A549 (cell line): ENCODE data around the gene MRPL44. TPM values are rescaled to one million over a fixed set of nuclear protein-coding genes. Genes with fewer than 3 reads are reported as not detected.

Experiments
- ATAC-seq, 2 experiments: fragments of 200-7000 bp in 1 of 2; fragments of >200 bp in 1 of 2; cut with Nextera tagmentation in 1 of 2; cut with Tn5 transposase in 1 of 2; 3 replicates each; pipeline versions ENCODE4 v1.8.0 to v1.9.1; 2018 to 2020; ENCODE audit warnings: mild to moderate bottlenecking in 1 of 2, moderate library complexity in 1 of 2
- CTCF ChIA-PET: fragments of 300-600 bp; sonication (Branson Sonifier 250); formaldehyde crosslinking; extraction: SDS; loops from one replicate; lab custom pipeline; 2021; ENCODE audit warnings: antibody characterized with exemption, inconsistent platforms; lab: Yijun Ruan, JAX
- POLR2A ChIA-PET: fragments of 350-600 bp; formaldehyde crosslinking; extraction: SDS; loops from one replicate; lab custom pipeline; 2021; ENCODE audit warnings: antibody characterized with exemption, inconsistent platforms; lab: Yijun Ruan, JAX
- DNase-seq, 2 experiments: peaks; one replicate each; pipeline versions ENCODE4 v3.0.0 to v3.0.0-alpha.2; 2011 to 2016; ENCODE audit warnings: low read depth in 1 of 2, low spot score in 1 of 2
- FAIRE-seq: peaks from 2 replicates; lab custom pipeline; 2011; peaks lifted over from hg19 to GRCh38; lab: Jason Lieb, UNC
- H3K27ac ChIP-seq, 2 experiments: fragments of >200 bp; sonication (Bioruptor Twin); formaldehyde crosslinking; 3 replicates each; pipeline ENCODE4 v1.5.1; 2016 to 2017
- H3K4me1 ChIP-seq: fragments of >200 bp; sonication (Bioruptor Twin); formaldehyde crosslinking; 3 replicates; pipeline ENCODE4 v1.6.1; 2016
- H3K4me2 ChIP-seq: fragments of >200 bp; sonication (Bioruptor Twin); formaldehyde crosslinking; 3 replicates; pipeline ENCODE4 v1.6.1; 2016
- H3K4me3 ChIP-seq: fragments of >200 bp; sonication (Bioruptor Twin); formaldehyde crosslinking; 3 replicates; pipeline ENCODE4 v1.5.1; 2016
- H3K9me3 ChIP-seq: fragments of >200 bp; sonication (Bioruptor Twin); formaldehyde crosslinking; 3 replicates; pipeline ENCODE4 v1.6.1; 2016
- ATOH8 ChIP-seq: fragments of 250-450 bp; sonication (Bioruptor Pico); IDR thresholded peaks from 2 replicates; pipeline ENCODE4 v1.5.0; 2020; ENCODE audit warnings: low read depth, mild to moderate bottlenecking, moderate library complexity
- BCL3 ChIP-seq: fragments of >200 bp; sonication (Bioruptor Twin); formaldehyde crosslinking; IDR thresholded peaks from 3 replicates; pipeline ENCODE4 v1.6.1; 2016
- CHD2 ChIP-seq: fragments of 150-350 bp; IDR thresholded peaks from 2 replicates; pipeline ENCODE4 v1.6.1; 2014; ENCODE audit warnings: low read length; ENCODE audit not compliant: partially characterized antibody
- ESRRA ChIP-seq: fragments of 150-350 bp; IDR thresholded peaks from 2 replicates; pipeline ENCODE4 v1.6.1; 2014; ENCODE audit warnings: mild to moderate bottlenecking, low read length, borderline replicate concordance
- FOSB ChIP-seq: fragments of 250-450 bp; sonication (Bioruptor Pico); IDR thresholded peaks from 2 replicates; pipeline ENCODE4 v1.5.0; 2020; ENCODE audit warnings: mild to moderate bottlenecking, moderate library complexity
- FOSL2 ChIP-seq, 2 experiments: fragments of 450-650 bp in 1 of 2; fragments of >200 bp in 1 of 2; sonication (Bioruptor Twin) in 1 of 2; formaldehyde crosslinking; IDR thresholded peaks; 2 replicates each; pipeline versions ENCODE4 v1.5.0 to v1.6.1; 2016 to 2020; ENCODE audit warnings: mild to moderate bottlenecking in 1 of 2, moderate library complexity in 1 of 2
- HDAC2 ChIP-seq: fragments of 200-600 bp; sonication (generic); IDR thresholded peaks from 2 replicates; pipeline ENCODE4 v1.6.1; 2016
- HES2 ChIP-seq: fragments of >200 bp; sonication (Bioruptor Twin); formaldehyde crosslinking; IDR thresholded peaks from 2 replicates; pipeline ENCODE4 v1.6.1; 2016
- HEYL ChIP-seq: fragments of 250-450 bp; sonication (Bioruptor Pico); IDR thresholded peaks from 2 replicates; pipeline ENCODE4 v1.8.0; 2021; ENCODE audit warnings: mild to moderate bottlenecking, moderate library complexity
- HMGXB4 ChIP-seq: fragments of 250-450 bp; sonication (Bioruptor Pico); IDR thresholded peaks from 2 replicates; pipeline ENCODE4 v1.5.0; 2021; ENCODE audit warnings: mild to moderate bottlenecking, moderate library complexity, borderline replicate concordance
- HOXA7 ChIP-seq: fragments of 250-450 bp; sonication (Bioruptor Pico); IDR thresholded peaks from 2 replicates; pipeline ENCODE4 v1.5.0; 2020; ENCODE audit warnings: mild to moderate bottlenecking, moderate library complexity
- KDM1A ChIP-seq: fragments of 200-600 bp; sonication (generic); IDR thresholded peaks from 2 replicates; pipeline ENCODE4 v1.6.1; 2016; ENCODE audit warnings: low read depth, mild to moderate bottlenecking
- KDM5A ChIP-seq: fragments of 200-600 bp; sonication (generic); IDR thresholded peaks from 2 replicates; pipeline ENCODE4 v1.6.1; 2016; ENCODE audit warnings: antibody characterized with exemption, mild to moderate bottlenecking
- MAFK ChIP-seq: fragments of 450-650 bp; IDR thresholded peaks from 2 replicates; pipeline ENCODE4 v1.6.1; 2014; ENCODE audit not compliant: partially characterized antibody
- MYC ChIP-seq: IDR thresholded peaks from 2 replicates; pipeline ENCODE4 v1.6.1; 2012; ENCODE audit warnings: mild to moderate bottlenecking, inconsistent platforms, low read length, improper control_type of control experiment, borderline replicate concordance
- NFE2L2 ChIP-seq: fragments of 150-350 bp; conservative IDR thresholded peaks from 2 replicates; pipeline ENCODE4 v1.6.1; 2014; ENCODE audit warnings: low read length
- NR3C1 ChIP-seq: fragments of >200 bp; sonication (Bioruptor Twin); formaldehyde crosslinking; IDR thresholded peaks from 3 replicates; pipeline ENCODE4 v1.6.1; 2017
- PBX3 ChIP-seq: IDR thresholded peaks from 2 replicates; pipeline ENCODE4 v1.6.1; 2012
- PHF8 ChIP-seq: fragments of 200-600 bp; sonication (generic); IDR thresholded peaks from 2 replicates; pipeline ENCODE4 v1.6.1; 2016; ENCODE audit warnings: low read depth, mild to moderate bottlenecking, antibody characterized with exemption, moderate library complexity, borderline replicate concordance
- RARB ChIP-seq: fragments of 250-450 bp; sonication (Bioruptor Pico); IDR thresholded peaks from 2 replicates; pipeline ENCODE4 v1.8.0; 2021; ENCODE audit warnings: mild to moderate bottlenecking, moderate library complexity
- RCOR1 ChIP-seq: fragments of 150-350 bp; IDR thresholded peaks from 2 replicates; pipeline ENCODE4 v1.6.1; 2014; ENCODE audit warnings: antibody characterized with exemption, low read length, low read depth
- REST ChIP-seq: fragments of 200-600 bp; sonication (generic); IDR thresholded peaks from 2 replicates; pipeline ENCODE4 v1.6.1; 2016; ENCODE audit warnings: antibody characterized with exemption, mild to moderate bottlenecking, moderate library complexity
- RNF2 ChIP-seq: fragments of 200-600 bp; sonication (generic); IDR thresholded peaks from 2 replicates; pipeline ENCODE4 v1.6.1; 2016; ENCODE audit warnings: low read depth, mild to moderate bottlenecking, antibody characterized with exemption, moderate library complexity, borderline replicate concordance
- SREBF2 ChIP-seq: fragments of 450-650 bp; IDR thresholded peaks from 2 replicates; pipeline ENCODE4 v1.6.1; 2014; ENCODE audit warnings: mild to moderate bottlenecking, moderate library complexity
- ZNF302 ChIP-seq: fragments of 250-450 bp; sonication (Bioruptor Pico); IDR thresholded peaks from 2 replicates; pipeline ENCODE4 v1.9.0; 2021; ENCODE audit warnings: inconsistent platforms, mild to moderate bottlenecking, moderate library complexity
- ZSCAN20 ChIP-seq: fragments of 250-450 bp; sonication (Bioruptor Pico); IDR thresholded peaks from 2 replicates; pipeline ENCODE4 v1.8.0; 2022; ENCODE audit warnings: mild to moderate bottlenecking, moderate library complexity
- WGBS: methylation state at CpG from one replicate; pipeline ENCODE4 v1.1.6; 2017; ENCODE audit errors: missing lambda C conversion rate; 5-methylcytosine and 5-hydroxymethylcytosine counted together
- polyA plus RNA-seq, 4 experiments: library from polyadenylated mRNA; depleted of rRNA in 3 of 4; stranded (reverse); fragments of >200 nt; fragmentation: RNase III in 1 of 4; extraction: RNeasy Plus Mini Kit Qiagen cat#74134 plus additional on column Dnase treatment in 1 of 4; gene quantifications; 2 replicates in 3 of 4; 3 replicates in 1 of 4; pipeline ENCODE4 v1.2.3, GENCODE V29; 2011 to 2017

The MRPL44 gene
- polyA plus RNA-seq, 2 of the 4 experiments (the other 2 are of a cell fraction), result 39.0 to 39.2 TPM

GRCh38 chr2:224011837-224012236 lies 54.6 kb downstream of the MRPL44 start (continued):
- no peak for TF ChIP-seq PBX3
- TF ChIP-seq PHF8, result no peak
- no peak for TF ChIP-seq MAFK
- no peak for TF ChIP-seq HDAC2
- TF ChIP-seq KDM1A, result no peak

- H3K9me3 ChIP-seq, result no peaks in the 10 kb centered on the region
- TF ChIP-seq ATOH8 (CRISPR knock-in tag) (no peak), FOSB (CRISPR knock-in tag) (no peak), NFE2L2 (no peak), NR3C1 (no peak), MAFK (no peak), RCOR1 (no peak), HOXA7 (CRISPR knock-in tag) (no peak), SREBF2 (no peak), HEYL (CRISPR knock-in tag) (no peak), RARB (no peak), HDAC2 (no peak), CHD2 (no peak), FOSL2 (IDR thresholded peaks at IDR 0.05) (no peak), FOSL2 (CRISPR knock-in tag; IDR thresholded peaks at IDR 0.05) (no peak), RNF2 (no peak)
Observed at GRCh38 chr2:224014336-224014735, 57.1 kb downstream of the MRPL44 start.

GRCh38 chr2:224016963-224017362 lies 59.7 kb downstream of the MRPL44 start:
- ChIA-PET CTCF (interaction anchor here (0.9 to 2.0 kb wide), 2 partner anchors 11 to 23 kb away, joined by 4 to 10 read pairs; no protein-coding TSS in a partner anchor), POLR2A (no interaction called here)
- 58% methylated on average over 3 of the region's 3 CpGs for WGBS
- Histone ChIP-seq H3K4me1 (no peaks in the 10 kb centered on the region), H3K9me3 (no peaks in the 10 kb centered on the region), H3K4me2 (no peak overlapping the region), H3K27ac (no peak overlapping the region), H3K4me3 (no peak overlapping the region)
- FAIRE-seq (no peak), ATAC-seq (no peak), DNase-seq (no peak)
- TF ChIP-seq MAFK (no peak), CHD2 (no peak), ZSCAN20 (CRISPR knock-in tag) (no peak), ZNF302 (CRISPR knock-in tag) (no peak), ATOH8 (CRISPR knock-in tag) (no peak), KDM5A (no peak), BCL3 (no peak), MYC (no peak), HES2 (no peak), HMGXB4 (no peak), ESRRA (no peak), REST (no peak)

More at GRCh38 chr2:224014336-224014735, 57.1 kb downstream of the MRPL44 start:
- ChIA-PET CTCF (no interaction called here), POLR2A (no interaction called here)
- DNase-seq (no peak), ATAC-seq (peak in 1 of 2 experiments; percentile 43; a peak in 3 of 6 replicates), FAIRE-seq (no peak)
- no peak overlapping the region for H3K4me3 ChIP-seq
- H3K27ac ChIP-seq, result no peak overlapping the region
- no peak overlapping the region for H3K4me2 ChIP-seq
- peaks cover 14% of the 10 kb centered on the region for H3K4me1 ChIP-seq
- WGBS, result 93% methylated on average over 4 of the region's 4 CpGs
